HEK293 (cell line): Measurements from ENCODE around the gene CEACAM4.

Source experiments
- ATF2 ChIP-seq: fragments of 450-650 bp; formaldehyde crosslinking; IDR thresholded peaks from 2 replicates; pipeline ENCODE4 v1.5.1; 2016; ENCODE audit warnings: missing biosample characterization, missing genetic modification characterization, low read depth
- CTCF ChIP-seq: fragments of 450-650 bp; formaldehyde crosslinking; IDR thresholded peaks from 2 replicates; pipeline ENCODE4 v1.5.1; 2016; ENCODE audit warnings: missing biosample characterization, missing genetic modification characterization
- PBX3 ChIP-seq: sonication (generic); formaldehyde crosslinking; IDR thresholded peaks from 2 replicates; pipeline ENCODE4 v1.8.1; 2022; ENCODE audit warnings: mild to moderate bottlenecking, moderate library complexity, missing genetic modification reagents
- RBAK ChIP-seq: fragments of 450-650 bp; formaldehyde crosslinking; IDR thresholded peaks from 2 replicates; pipeline ENCODE4 v1.5.1; 2016; ENCODE audit warnings: missing biosample characterization, missing genetic modification characterization
- REST ChIP-seq: fragments of 450-650 bp; formaldehyde crosslinking; IDR thresholded peaks from 2 replicates; pipeline ENCODE4 v1.5.1; 2016; ENCODE audit warnings: missing biosample characterization, missing genetic modification characterization
- TCF7L2 ChIP-seq: IDR thresholded peaks from 2 replicates; pipeline ENCODE4 v1.6.1; 2011; ENCODE audit warnings: low read depth, mild to moderate bottlenecking, inconsistent platforms, low read length, moderate library complexity, borderline replicate concordance
- ZIC2 ChIP-seq: fragments of 450-650 bp; formaldehyde crosslinking; IDR thresholded peaks from 2 replicates; pipeline ENCODE4 v1.5.1; 2016; ENCODE audit warnings: missing biosample characterization, missing genetic modification characterization
- ZNF114 ChIP-seq: fragments of 450-650 bp; formaldehyde crosslinking; IDR thresholded peaks from 2 replicates; pipeline ENCODE4 v1.5.0; 2017; ENCODE audit warnings: missing biosample characterization, missing genetic modification characterization
- ZNF239 ChIP-seq: fragments of 450-650 bp; formaldehyde crosslinking; IDR thresholded peaks from 2 replicates; pipeline ENCODE4 v1.5.1; 2016; ENCODE audit warnings: missing biosample characterization, missing genetic modification characterization
- ZNF660 ChIP-seq: fragments of 450-650 bp; IDR thresholded peaks from 2 replicates; pipeline ENCODE4 v1.5.1; 2018; ENCODE audit warnings: missing biosample characterization, mild to moderate bottlenecking, missing genetic modification characterization
- TF ChIP-seq, protein P1 (sequence below): fragments of 450-650 bp; formaldehyde crosslinking; IDR thresholded peaks from 2 replicates; pipeline ENCODE4 v1.5.1; 2016; ENCODE audit warnings: missing biosample characterization, missing genetic modification characterization
- TF ChIP-seq, protein P2 (sequence below): fragments of 450-650 bp; formaldehyde crosslinking; IDR thresholded peaks from 2 replicates; pipeline ENCODE4 v1.5.1; 2016; ENCODE audit warnings: missing biosample characterization, missing genetic modification characterization

DNA sequence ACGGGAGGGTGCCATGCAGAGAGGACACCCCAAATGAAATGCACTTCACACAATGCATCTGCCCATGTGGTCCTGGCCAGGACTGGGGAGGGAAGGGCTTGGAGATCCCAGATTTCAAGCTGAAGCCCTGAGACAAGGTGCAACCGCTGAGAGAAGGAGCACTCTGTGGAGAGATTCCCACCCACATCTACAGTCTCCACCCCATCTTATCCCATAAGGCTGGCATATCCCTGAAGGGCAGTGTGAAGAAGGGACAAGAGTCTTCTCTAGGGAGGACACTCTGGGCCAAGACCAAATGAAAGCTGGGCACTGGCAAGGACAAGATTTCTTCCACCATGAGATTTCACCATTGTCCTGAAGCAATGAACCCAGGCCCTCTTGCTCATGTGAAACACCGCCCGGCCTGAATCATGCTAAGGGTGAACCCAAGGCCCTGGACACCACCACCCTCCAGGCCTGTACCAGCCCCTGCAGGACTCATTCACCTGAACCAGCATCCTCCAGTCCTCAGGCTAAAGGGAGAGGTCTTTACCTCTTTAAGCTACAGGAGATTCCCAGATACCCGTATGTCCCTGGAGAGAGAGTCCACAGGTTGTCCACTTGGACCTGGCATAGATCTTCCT is 20.5 kb downstream of the CEACAM4 start:
- TF ChIP-seq, protein P1, sequence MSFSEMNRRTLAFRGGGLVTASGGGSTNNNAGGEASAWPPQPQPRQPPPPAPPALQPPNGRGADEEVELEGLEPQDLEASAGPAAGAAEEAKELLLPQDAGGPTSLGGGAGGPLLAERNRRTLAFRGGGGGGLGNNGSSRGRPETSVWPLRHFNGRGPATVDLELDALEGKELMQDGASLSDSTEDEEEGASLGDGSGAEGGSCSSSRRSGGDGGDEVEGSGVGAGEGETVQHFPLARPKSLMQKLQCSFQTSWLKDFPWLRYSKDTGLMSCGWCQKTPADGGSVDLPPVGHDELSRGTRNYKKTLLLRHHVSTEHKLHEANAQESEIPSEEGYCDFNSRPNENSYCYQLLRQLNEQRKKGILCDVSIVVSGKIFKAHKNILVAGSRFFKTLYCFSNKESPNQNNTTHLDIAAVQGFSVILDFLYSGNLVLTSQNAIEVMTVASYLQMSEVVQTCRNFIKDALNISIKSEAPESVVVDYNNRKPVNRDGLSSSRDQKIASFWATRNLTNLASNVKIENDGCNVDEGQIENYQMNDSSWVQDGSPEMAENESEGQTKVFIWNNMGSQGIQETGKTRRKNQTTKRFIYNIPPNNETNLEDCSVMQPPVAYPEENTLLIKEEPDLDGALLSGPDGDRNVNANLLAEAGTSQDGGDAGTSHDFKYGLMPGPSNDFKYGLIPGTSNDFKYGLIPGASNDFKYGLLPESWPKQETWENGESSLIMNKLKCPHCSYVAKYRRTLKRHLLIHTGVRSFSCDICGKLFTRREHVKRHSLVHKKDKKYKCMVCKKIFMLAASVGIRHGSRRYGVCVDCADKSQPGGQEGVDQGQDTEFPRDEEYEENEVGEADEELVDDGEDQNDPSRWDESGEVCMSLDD: no peak
- TF ChIP-seq REST (tag by site-specific recombination) (no peak), CTCF (tag by site-specific recombination) (no peak), RBAK (no peak), TCF7L2 (no peak), PBX3 (no peak), ZNF114 (tag by site-specific recombination) (no peak), ZIC2 (tag by site-specific recombination) (no peak), ZNF239 (tag by site-specific recombination) (no peak), ATF2 (no peak), ZNF660 (no peak)
- TF ChIP-seq, protein P2, sequence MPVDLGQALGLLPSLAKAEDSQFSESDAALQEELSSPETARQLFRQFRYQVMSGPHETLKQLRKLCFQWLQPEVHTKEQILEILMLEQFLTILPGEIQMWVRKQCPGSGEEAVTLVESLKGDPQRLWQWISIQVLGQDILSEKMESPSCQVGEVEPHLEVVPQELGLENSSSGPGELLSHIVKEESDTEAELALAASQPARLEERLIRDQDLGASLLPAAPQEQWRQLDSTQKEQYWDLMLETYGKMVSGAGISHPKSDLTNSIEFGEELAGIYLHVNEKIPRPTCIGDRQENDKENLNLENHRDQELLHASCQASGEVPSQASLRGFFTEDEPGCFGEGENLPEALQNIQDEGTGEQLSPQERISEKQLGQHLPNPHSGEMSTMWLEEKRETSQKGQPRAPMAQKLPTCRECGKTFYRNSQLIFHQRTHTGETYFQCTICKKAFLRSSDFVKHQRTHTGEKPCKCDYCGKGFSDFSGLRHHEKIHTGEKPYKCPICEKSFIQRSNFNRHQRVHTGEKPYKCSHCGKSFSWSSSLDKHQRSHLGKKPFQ: no peak
